Fibroblast of skin of right biceps (primary cell): ENCODE measurements around the gene MAPKAP1.

ENCODE experiments used
- DNase-seq: peaks from one replicate; pipeline ENCODE4 v3.0.0-alpha.2; 2013

The MAPKAP1 gene

DNA sequence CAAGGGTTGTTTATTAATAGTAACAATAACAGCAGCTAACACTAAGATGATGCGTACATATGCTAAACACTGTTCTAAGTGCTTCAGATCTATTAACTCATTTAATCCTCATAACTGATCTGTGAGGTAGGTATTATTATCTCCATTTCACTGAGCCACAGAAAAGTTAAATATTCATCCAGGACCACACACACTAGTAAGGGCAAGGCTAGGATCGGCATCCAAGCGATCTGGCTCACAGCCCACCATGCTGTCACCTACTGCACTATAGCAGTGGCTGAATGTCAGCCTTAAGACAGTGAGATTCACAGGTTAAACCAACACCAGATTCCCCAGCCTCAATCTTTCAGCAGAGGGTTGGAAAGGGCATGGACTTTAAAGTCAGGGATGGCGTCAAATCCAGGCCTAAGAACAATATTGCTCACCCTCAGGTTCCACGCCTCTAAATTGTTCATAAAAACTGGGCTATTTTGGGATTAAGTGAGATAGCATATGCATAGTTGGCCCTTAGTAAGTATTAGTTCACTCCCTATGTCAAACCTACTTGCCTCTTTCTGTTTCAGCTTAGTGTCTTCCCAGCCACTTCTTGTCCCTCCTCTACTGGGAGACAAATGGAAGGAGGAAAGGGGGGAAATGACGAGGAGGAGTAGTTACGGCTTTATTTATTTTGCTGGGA, 150.8 kb downstream of the MAPKAP1 start:
- DNase-seq = no peak

DNA sequence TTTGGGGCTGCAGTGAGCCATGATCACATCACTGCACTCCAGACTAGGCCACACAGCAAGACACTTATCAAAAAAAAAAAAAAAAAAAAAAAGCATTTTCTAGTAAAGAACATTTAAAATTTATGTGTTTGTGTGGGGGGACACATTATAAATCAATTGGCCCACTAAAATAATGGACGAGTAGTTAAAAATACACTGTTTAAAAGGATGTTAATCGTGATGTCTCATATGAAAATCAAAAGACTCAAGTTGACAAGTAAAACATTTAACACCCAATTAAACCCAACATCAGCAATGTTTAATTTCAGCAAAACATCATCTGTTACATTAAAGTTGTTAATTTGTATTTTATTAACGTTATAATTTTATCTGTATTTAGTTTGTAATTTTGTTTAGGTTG, 152.3 kb downstream of the MAPKAP1 start:
- DNase-seq = no peak

- DNase-seq = no peak
Observed at GRCh38 chr9:125551781-125552180, 155.2 kb downstream of the MAPKAP1 start.

- DNase-seq = peak; percentile 69
Observed at GRCh38 chr9:125549891-125550885, 156.8 kb downstream of the MAPKAP1 start.

- peak; percentile 21 for DNase-seq
Observed at GRCh38 chr9:125549465-125549871, 157.5 kb downstream of the MAPKAP1 start.

GRCh38 chr9:125549039-125549438, 158.0 kb downstream of the MAPKAP1 start:
- no peak for DNase-seq

GRCh38 chr9:125548141-125548540, 158.9 kb downstream of the MAPKAP1 start:
- DNase-seq = no peak

- no peak for DNase-seq
Observed at GRCh38 chr9:125547368-125547767, 159.6 kb downstream of the MAPKAP1 start.

GRCh38 chr9:125545845-125546244, 161.2 kb downstream of the MAPKAP1 start:
- DNase-seq = no peak

DNA sequence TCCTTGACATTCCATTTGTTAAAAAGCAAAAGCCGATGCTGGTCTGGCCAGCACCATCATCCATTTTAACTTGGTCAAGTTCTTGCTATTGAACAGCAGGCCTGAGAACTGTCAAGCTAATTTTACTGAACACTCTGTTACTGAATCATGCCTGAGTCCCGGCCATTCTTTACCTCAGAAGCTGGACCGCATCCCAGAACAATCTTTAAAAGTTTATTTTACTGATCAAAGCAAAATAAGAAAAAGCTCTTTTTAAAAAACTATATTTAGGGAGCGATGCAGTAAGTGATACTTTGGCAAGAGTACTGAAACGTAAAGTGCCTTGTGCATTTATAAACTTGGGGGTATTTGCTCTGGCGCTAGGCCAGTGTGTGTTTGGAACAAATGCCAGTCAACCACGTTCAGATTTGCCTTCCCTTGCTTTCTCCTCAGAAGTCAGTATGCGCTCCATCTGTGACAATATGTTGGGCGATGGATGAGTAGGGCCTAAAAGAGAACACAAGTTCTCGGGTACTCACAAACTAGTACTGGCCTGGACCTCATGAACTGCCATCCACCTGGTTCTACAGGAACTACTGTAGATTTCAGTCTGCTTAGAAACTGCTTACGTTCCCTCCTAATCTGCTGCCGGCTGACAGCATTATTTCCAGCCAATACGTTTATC, 161.9 kb downstream of the MAPKAP1 start:
- DNase-seq = peak; percentile 77

GRCh38 chr9:125544484-125544883, 162.5 kb downstream of the MAPKAP1 start:
- no peak for DNase-seq

- DNase-seq = peak; percentile 54
Observed at GRCh38 chr9:125541840-125542243, 165.2 kb downstream of the MAPKAP1 start.

DNA sequence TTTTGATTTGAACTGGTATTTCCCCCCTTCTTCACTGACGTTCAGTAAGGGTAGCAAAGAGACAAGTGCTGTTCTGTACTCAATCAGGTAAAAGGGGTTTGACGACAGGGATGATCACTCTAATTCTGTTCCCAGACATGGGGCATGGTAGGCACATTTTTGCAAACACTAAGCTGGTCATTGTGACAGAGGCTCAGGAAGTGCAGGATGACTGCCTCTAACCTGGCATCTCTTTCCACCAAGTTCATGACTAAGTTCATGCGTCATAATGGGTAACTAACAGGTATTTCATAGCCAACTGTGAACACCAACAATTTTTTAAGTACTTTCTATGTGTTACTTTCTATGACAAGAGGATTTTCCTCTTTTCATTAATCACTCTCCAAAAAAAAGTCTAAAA, 166.5 kb downstream of the MAPKAP1 start:
- no peak for DNase-seq

DNA sequence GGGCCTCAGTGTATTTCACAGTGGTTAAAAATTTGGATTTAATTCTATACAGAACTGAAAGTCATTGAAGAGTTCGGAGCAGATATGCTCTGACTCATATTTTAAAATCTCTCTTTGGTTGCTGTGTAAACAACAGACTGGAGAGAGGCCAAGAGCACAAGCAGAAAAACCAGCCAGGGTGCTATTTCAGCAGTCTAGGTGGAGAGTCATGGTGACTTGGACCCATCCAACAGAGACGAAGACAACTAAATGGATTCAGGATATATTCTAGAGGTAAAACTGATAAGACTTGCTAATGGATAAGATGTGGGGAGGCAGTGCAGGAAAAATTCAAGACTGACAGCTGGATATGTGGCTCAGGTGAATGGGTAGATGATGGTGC, 168.9 kb downstream of the MAPKAP1 start:
- DNase-seq = peak; percentile 92

- DNase-seq = no peak
Observed at GRCh38 chr9:125537442-125538091, 169.4 kb downstream of the MAPKAP1 start.

GRCh38 chr9:125536776-125537175, 170.2 kb downstream of the MAPKAP1 start:
- no peak for DNase-seq

- DNase-seq = no peak
Observed at GRCh38 chr9:125536167-125536772, 170.7 kb downstream of the MAPKAP1 start.

DNA sequence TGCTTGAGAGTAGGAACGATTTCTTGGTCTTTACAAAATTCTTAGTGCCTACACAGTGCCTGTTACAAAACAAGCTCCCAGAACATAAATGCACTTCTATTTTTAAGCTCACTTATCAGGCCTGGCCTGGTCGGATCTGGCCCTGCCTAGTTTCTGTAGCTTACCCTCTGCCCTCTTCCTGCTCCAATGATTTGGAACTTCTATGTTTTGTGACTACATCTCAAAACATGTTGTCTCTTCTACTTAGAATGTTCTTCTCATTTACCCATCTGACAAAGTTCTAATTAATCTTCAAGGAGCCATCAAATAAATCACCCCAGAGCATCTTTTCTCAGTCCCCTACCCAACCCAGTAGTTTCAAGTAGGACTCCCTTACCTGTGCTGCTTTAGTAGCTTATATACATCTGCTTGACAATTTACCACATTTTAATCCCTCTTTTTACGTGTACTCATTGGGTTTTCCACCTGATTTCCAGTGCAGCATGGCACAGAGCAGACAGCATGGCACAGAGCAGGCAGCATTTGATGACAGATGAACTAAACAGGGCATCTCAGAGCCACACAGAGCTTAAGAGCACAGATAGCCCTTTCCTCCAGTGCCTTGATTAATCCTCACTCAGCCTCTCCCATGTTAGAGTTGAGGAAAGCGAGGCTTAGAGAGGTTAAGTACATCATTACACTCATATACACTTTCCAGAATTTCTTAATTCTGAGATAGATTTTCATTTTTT, 171.9 kb downstream of the MAPKAP1 start:
- DNase-seq = no peak

- DNase-seq = no peak
Observed at GRCh38 chr9:125532812-125533594, 174.0 kb downstream of the MAPKAP1 start.

DNA sequence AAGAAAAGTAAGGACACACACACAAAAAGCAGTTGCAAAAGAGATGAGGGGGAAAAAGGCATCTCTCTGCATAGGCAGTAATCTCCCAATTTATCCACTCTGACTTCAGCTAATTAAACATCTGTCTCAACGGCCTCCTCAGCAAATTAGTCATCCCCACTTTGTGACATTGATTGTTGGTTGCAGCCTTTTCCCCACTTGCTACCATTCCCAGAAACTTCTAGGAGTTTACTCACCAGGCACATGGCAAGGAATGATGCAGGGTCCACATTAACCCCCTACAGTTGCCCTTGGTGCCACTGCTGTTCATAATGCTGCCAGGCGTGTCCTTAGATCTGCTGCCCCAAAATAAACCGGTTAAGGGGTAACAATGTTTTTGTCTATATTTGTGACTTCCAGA, 174.6 kb downstream of the MAPKAP1 start:
- DNase-seq = no peak
